Activated naive CD8-positive, alpha-beta T cell treated with anti-CD3 and anti-CD28 coated beads, Interleukin-2, amount 10 ng/mL, durations not matched to agents 7 days and 5 days (primary cell): ENCODE data around the gene BMPER. TPM values are rescaled to one million over a fixed set of nuclear protein-coding genes. Genes with fewer than 3 reads are reported as not detected.
A peak's percentile ranks its signal among the peaks of the same experiment; 100 is the strongest.

ENCODE experiments used
- ATAC-seq: fragments of 150-1000 bp; cut with Tn5 transposase; one replicate; pipeline ENCODE4 v1.10.0; 2021; ENCODE audit warnings: low read depth, moderate library complexity
- POLR2A ChIA-PET: fragments of 350-600 bp; sonication (Branson Sonifier 250); formaldehyde crosslinking; loops from one replicate; lab custom pipeline; 2021; ENCODE audit warnings: antibody characterized with exemption; lab: Charles Lee
- DNase-seq: peaks from one replicate; pipeline ENCODE4 v3.0.0; 2021
- H3K27ac Mint-ChIP-seq: one replicate; pipeline ENCODE4 v1.8.0; 2022; ENCODE audit warnings: mild to moderate bottlenecking, mixed read lengths
- H3K27me3 Mint-ChIP-seq: one replicate; pipeline ENCODE4 v1.8.0; 2022; ENCODE audit warnings: mild to moderate bottlenecking, moderate library complexity, mixed read lengths
- H3K36me3 Mint-ChIP-seq: one replicate; pipeline ENCODE4 v1.8.0; 2021; ENCODE audit warnings: mild to moderate bottlenecking, mixed read lengths
- H3K4me1 Mint-ChIP-seq: one replicate; pipeline ENCODE4 v1.8.0; 2021; ENCODE audit warnings: mixed read lengths
- H3K4me3 Mint-ChIP-seq: one replicate; pipeline ENCODE4 v1.8.0; 2022; ENCODE audit warnings: mild to moderate bottlenecking, moderate library complexity, mixed read lengths
- H3K9me3 Mint-ChIP-seq: one replicate; pipeline ENCODE4 v1.8.0; 2021; ENCODE audit warnings: mixed read lengths
- total RNA-seq, 2 experiments: library from RNA; stranded (reverse); gene quantifications; one replicate each; pipeline ENCODE4 v1.2.3, GENCODE V29; 2021

Gene BMPER
- total RNA-seq, 2 experiments from 2014 or later, result not detected

DNA sequence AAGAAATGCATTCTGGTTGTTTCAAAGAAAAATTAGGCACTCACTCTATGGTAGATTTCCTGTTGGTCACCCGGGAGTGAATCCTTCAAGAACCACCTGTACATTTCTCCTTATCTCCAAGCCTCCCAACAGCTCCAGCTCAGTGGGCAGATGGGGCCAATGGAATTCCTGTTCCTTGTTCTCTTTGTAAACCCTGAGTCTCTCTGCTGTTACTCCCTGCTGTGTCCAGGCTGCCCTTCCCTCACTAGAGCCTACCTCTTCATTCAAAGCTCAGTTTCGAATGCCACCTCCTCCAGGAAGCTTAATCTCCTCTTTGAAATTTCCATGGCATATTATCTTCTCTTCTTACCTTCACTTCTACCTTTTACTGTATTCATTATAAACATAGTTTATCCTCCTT is 3.5 kb upstream of the BMPER start:
- H3K4me1 Mint-ChIP-seq, result peaks cover 3% of the 10 kb centered on the region
- DNase-seq, result no peak
- H3K27me3 Mint-ChIP-seq, result peaks cover 60% of the 10 kb centered on the region
- ATAC-seq, result no peak
- POLR2A ChIA-PET, result no interaction called here
- H3K27ac Mint-ChIP-seq, result no peak overlapping the region
- H3K9me3 Mint-ChIP-seq, result no peaks in the 10 kb centered on the region
- no peaks in the 10 kb centered on the region for H3K36me3 Mint-ChIP-seq
- no peak overlapping the region for H3K4me3 Mint-ChIP-seq

DNA sequence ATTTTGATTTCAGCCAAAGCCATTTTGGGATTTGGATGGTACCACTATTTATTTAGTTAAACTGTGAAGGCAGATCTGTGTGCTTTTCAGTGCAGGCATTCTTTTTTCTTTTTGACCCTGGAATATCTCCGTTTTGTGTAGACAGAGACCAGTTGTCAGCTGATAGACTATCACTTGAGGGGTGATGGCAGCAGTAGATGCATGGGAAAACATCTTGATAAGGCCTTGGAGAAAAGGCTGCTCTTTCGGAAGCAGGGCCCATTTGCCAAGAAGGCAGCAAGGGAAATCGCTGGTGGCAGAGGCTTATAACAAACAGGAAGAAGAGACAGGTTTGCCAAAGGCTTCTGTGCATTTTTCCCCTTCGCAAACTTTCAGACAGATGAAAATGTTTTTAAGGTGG is 2.6 kb upstream of the BMPER start:
- Mint-ChIP-seq H3K4me3 (no peak overlapping the region), H3K9me3 (no peaks in the 10 kb centered on the region), H3K4me1 (peaks cover 3% of the 10 kb centered on the region), H3K27me3 (peaks cover 59% of the 10 kb centered on the region), H3K36me3 (no peaks in the 10 kb centered on the region), H3K27ac (no peak overlapping the region)
- ATAC-seq, result no peak
- no peak for DNase-seq
- POLR2A ChIA-PET, result no interaction called here

DNA sequence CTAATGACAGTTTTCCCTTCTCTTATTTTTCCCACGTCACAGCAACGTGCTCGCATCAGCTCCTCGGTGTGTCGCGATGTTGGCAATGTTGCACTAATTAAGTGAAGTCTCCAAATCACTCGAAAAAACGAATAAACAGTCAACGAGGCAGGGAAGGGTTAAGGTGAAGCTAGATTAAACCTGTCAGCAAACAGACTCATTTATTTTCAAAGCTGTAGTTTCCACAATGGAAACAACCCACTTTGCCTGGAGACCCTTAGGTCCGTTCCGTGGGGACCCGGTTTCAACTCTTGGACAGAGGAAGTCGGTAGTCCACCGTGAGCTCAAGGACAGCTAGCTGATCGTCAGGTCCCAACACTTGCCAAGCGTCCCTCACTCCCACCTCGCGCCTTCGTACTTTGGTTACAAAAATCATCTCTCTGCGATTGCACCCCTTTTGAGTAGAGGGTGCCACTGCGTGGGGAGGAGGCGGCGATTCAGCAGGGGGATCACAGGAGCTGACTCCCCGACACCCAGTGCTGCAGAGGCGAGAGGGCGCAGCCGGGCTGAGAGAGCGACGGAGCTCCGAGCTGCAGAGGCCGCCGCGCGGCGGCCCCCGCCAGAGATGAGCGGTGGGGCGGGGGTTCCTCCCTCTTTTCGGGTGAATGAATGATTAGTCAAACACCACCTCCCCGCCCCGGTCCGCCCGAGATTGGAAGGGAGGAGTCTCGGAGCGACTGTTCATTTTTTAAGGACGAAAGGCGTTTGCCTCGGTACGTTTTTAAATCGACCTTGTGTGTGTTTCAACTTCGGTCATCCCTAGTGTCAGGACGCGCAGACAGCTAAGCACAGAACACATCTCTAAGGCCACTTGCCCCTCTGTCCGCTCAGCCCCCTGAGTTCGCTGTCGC is 1.3 kb upstream of the BMPER start:
- DNase-seq (peak; percentile 39), ATAC-seq (peak; percentile 25)
- peaks cover 3% of the 10 kb centered on the region for H3K4me1 Mint-ChIP-seq
- peaks cover 64% of the 10 kb centered on the region for H3K27me3 Mint-ChIP-seq
- H3K4me3 Mint-ChIP-seq, result peak overlapping the region; percentile 71
- no peaks in the 10 kb centered on the region for H3K36me3 Mint-ChIP-seq
- POLR2A ChIA-PET, result no interaction called here
- H3K9me3 Mint-ChIP-seq, result no peaks in the 10 kb centered on the region
- H3K27ac Mint-ChIP-seq, result no peak overlapping the region

DNA sequence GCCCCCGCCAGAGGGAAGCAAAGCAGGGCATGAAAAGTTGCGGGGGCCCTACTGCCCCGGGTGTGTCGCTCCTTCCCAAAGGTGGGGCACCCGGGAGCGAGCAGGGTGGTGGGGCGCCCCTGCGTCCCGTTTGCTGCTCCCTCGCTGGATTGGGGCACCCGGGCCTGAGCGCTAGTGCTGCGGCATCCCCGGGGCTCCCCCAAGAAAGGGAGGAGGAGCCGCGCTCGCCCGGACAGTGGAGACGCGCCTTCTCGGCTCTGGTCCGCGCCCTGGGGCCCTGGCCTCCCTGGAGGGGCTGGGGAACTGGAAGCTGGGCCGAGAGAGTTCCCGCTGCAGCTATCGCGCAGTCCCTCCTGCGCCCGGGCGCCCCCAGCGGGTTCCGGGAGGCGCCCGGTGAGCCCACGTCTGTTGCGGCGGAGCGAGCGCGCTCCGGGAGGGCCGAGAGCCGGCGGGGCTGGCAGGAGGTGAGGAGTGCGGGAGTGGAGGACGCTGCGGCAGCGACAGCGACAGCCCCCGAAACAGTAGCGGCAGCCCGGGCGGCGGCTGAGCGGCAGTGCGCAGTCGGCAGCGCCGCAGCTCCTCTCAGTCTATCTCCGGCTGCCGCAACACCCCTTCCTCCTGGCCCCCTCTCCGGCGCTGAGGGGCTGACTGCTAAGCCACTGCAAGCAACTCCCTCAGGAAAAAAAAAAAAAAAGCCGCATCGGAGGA is 504 bp upstream of the BMPER start:
- peaks cover 65% of the 10 kb centered on the region for H3K27me3 Mint-ChIP-seq
- no peaks in the 10 kb centered on the region for H3K9me3 Mint-ChIP-seq
- DNase-seq (peak; percentile 44), ATAC-seq (peak; percentile 74)
- H3K27ac Mint-ChIP-seq, result no peak overlapping the region
- no peaks in the 10 kb centered on the region for H3K36me3 Mint-ChIP-seq
- peak overlapping the region; percentile 71 for H3K4me3 Mint-ChIP-seq
- POLR2A ChIA-PET, result no interaction called here
- peaks cover 3% of the 10 kb centered on the region for H3K4me1 Mint-ChIP-seq

DNA sequence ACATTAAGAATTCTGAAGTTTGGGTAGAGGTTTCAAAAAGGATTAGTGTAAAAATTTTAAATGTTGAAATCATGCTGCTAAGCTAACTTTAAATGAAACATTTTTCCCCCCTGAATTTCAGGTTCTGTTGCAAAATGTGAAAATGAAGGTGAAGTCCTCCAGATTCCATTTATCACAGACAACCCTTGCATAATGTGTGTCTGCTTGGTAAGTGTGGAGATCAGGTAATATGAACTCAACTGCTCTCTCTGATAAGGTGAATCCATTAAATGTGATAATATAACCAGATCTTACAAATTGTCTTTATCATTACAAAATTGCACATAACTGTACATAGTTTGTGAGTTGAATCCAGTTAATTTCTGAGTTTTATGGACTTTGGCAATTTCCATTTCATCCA is 1.4 kb downstream of the BMPER start:
- POLR2A ChIA-PET, result no interaction called here
- H3K27ac Mint-ChIP-seq, result no peak overlapping the region
- DNase-seq (no peak), ATAC-seq (no peak)
- no peaks in the 10 kb centered on the region for H3K9me3 Mint-ChIP-seq
- no peaks in the 10 kb centered on the region for H3K36me3 Mint-ChIP-seq
- no peak overlapping the region for H3K4me3 Mint-ChIP-seq
- H3K27me3 Mint-ChIP-seq, result peaks cover 59% of the 10 kb centered on the region
- peaks cover 3% of the 10 kb centered on the region for H3K4me1 Mint-ChIP-seq

DNA sequence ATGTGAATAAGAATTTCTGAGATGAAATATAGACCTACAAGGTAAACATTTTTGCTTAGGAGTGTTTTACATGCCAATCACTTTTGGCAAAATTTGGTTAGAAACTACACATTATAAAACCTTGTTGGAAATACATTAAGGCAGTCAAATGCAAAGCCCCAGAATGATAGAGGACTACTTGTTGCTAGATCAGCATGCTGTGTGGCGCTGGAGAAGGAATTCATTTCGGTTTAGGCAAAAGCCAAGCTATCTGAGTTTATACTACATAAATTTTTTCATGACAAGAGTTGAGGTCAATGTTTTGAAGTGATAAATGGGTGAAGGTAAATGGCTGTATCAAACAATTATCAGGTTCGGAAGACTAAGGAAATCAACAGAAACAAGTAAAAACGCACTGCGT is 2.3 kb downstream of the BMPER start:
- Mint-ChIP-seq H3K4me3 (no peak overlapping the region), H3K27ac (no peak overlapping the region), H3K4me1 (peaks cover 3% of the 10 kb centered on the region), H3K9me3 (no peaks in the 10 kb centered on the region), H3K27me3 (peaks cover 49% of the 10 kb centered on the region), H3K36me3 (no peaks in the 10 kb centered on the region)
- DNase-seq (no peak), ATAC-seq (no peak)
- POLR2A ChIA-PET, result no interaction called here

DNA sequence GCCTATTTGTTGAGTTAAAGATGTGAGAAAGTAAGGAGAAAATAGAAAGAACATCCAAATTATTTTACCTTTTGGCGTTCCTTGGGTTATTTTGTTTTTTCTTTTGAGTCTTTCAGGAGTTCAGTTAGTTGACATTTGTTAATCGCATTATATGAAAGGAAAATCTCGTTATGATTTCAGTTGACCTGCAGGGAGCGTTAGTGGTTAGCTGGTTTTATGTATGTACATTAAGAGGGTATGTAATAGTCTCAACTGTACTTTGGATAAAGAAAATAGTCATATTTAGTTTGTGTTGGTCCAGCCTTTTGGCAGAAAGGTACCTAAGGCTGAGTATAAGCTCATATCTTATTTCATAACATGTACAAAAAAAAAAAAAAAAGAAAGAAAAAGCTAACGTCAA is 4.0 kb downstream of the BMPER start:
- POLR2A ChIA-PET, result no interaction called here

DNA sequence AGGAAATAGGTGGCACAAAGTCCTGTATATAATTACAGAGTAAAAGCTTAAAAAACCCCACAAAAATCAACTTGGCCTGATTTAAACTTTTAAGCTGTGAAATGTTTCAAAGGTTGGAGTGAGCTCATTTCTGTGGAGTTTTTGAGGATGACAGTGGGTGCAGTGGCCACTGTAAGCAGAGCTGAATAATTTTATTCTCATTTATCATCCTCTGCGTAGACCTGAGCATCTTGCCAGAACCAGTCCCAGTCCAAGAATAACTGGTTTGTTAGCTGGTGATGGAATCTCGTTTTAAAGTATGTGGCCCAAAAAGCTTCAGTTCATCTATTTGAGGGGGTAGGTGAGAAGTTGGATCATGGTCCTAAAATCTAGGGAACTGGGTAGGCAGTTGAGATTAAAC is 4.4 kb downstream of the BMPER start:
- no peak overlapping the region for H3K27ac Mint-ChIP-seq
- no peak for ATAC-seq
- DNase-seq, result no peak
- H3K27me3 Mint-ChIP-seq, result peaks cover 33% of the 10 kb centered on the region
- POLR2A ChIA-PET, result no interaction called here
- H3K4me1 Mint-ChIP-seq, result no peaks in the 10 kb centered on the region
- no peak overlapping the region for H3K4me3 Mint-ChIP-seq
- H3K36me3 Mint-ChIP-seq, result no peaks in the 10 kb centered on the region
- no peaks in the 10 kb centered on the region for H3K9me3 Mint-ChIP-seq

More for the DNA sequence above, 4.0 kb downstream of the BMPER start:
- Mint-ChIP-seq H3K27ac (no peak overlapping the region), H3K9me3 (no peaks in the 10 kb centered on the region), H3K4me1 (no peaks in the 10 kb centered on the region), H3K4me3 (no peak overlapping the region), H3K36me3 (no peaks in the 10 kb centered on the region), H3K27me3 (peaks cover 36% of the 10 kb centered on the region)
- ATAC-seq (no peak), DNase-seq (no peak)

DNA sequence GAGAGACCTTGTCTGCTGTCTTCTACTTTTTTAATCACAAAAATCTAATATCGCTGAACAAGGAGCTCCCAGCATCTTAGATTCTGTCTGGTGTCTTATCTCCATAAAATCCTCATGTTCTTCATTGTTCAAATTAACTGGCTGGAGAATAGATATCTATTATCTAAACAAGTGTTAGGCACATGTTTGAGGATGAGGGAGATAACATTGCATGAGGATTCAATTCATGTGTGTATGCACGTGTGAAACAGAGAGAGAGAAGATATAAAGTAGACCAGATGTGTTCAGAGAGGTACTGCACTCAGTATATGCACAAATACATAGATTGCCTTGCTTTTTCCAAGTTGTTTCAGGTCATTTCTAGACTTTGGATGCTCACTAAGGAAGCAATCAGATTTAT is 5.4 kb downstream of the BMPER start:
- no peaks in the 10 kb centered on the region for H3K36me3 Mint-ChIP-seq
- DNase-seq, result no peak
- no peaks in the 10 kb centered on the region for H3K4me1 Mint-ChIP-seq
- POLR2A ChIA-PET, result no interaction called here
- H3K27ac Mint-ChIP-seq, result no peak overlapping the region
- peaks cover 31% of the 10 kb centered on the region for H3K27me3 Mint-ChIP-seq
- no peaks in the 10 kb centered on the region for H3K9me3 Mint-ChIP-seq
- H3K4me3 Mint-ChIP-seq, result no peak overlapping the region
- no peak for ATAC-seq

DNA sequence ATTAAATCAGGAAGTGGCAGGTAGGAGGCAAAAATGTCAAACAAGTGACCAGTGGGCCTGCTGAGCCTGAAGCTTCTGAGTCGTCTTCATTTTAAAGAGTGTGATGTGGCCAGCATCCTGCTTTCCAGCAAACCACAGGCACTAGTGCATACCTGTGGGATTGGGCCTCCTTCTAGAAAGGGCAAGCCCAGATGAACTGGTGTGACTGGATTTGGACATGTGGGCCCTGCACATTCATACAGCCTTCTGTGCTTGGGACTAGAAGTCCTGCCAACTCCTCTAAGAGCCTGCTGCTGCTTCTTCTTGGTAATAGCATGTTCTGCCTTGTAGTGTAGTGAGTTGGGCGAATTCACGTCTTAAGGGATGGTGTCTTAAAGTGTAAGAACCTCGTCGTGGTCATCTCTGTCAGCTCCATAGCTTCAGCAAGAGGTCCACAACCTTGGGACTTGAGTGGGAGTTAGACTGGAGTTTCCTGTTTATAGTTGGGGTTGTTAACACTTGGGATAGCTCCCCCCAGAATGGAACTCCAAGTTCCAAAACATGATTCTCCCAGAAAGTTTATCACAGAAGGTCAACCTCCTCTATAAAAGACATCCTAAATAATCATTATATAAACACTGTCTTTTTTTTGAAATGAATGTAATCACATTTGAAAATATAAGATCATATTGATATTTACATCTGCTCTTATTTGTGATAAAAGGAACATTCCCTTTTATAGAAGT is 11.2 kb downstream of the BMPER start:
- Mint-ChIP-seq H3K4me3 (no peak overlapping the region), H3K27ac (no peak overlapping the region), H3K36me3 (no peaks in the 10 kb centered on the region), H3K27me3 (peaks cover 4% of the 10 kb centered on the region), H3K9me3 (no peaks in the 10 kb centered on the region), H3K4me1 (no peaks in the 10 kb centered on the region)
- DNase-seq (no peak), ATAC-seq (no peak)
- POLR2A ChIA-PET, result no interaction called here

DNA sequence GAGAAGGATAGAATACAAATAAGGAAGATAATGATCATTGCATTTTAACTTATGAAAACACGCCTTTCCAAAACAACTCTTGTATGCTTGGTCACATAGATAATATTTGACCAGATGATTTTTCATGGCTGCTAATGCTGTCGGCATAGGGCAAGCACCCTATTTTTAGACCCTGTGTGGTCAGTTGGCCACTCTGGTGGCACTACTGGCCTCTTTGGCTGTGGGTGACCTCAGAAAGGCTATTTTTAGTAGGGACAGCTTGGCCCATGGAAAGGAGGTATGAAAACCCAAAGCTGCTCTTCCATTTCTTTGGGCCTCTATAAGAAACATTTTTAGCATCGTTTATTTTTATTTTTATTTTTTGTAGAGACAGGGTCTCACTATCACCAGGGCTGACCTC is 12.3 kb downstream of the BMPER start:
- H3K36me3 Mint-ChIP-seq, result no peaks in the 10 kb centered on the region
- no peaks in the 10 kb centered on the region for H3K9me3 Mint-ChIP-seq
- H3K27me3 Mint-ChIP-seq, result peaks cover 4% of the 10 kb centered on the region
- H3K4me3 Mint-ChIP-seq, result no peak overlapping the region
- no peak for DNase-seq
- no peak for ATAC-seq
- POLR2A ChIA-PET, result no interaction called here
- H3K4me1 Mint-ChIP-seq, result no peaks in the 10 kb centered on the region
- no peak overlapping the region for H3K27ac Mint-ChIP-seq

DNA sequence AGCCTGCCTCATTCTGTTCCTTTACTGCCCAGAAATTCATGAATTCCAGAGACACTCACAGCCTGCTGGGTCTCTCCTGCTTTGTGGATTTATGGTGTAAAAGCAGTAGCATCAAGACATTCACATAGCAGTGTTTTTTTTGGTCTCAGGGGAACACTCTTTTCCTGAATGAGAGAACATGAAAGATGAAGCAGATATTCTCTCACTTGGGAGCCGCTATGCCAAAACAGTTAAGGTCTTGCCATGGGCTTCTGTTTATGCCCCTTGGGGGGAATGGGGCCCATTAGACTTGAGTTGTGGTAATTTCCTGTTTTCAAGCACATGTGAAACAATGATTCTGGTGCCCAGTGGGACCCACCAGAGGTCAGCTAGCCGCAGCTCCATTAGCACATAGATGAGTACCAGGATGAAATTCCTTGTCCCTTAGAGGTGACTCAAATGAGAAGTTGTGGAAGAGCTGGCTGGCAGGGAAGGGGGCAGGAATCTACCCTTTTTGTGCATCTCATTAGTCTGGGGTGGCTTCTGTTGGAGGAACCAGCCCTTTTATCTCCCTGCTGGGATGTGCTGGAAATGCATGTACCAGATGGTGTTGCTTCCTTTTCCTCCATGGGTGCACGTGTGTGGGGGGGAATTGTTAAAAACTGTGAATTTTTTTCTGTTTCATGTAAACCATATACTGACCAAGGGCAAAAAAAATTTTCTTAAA is 13.3 kb downstream of the BMPER start:
- Mint-ChIP-seq H3K4me1 (no peaks in the 10 kb centered on the region), H3K4me3 (no peak overlapping the region), H3K27me3 (peaks cover 4% of the 10 kb centered on the region), H3K27ac (no peak overlapping the region), H3K9me3 (no peaks in the 10 kb centered on the region), H3K36me3 (no peaks in the 10 kb centered on the region)
- ATAC-seq (no peak), DNase-seq (no peak)
- POLR2A ChIA-PET, result no interaction called here

DNA sequence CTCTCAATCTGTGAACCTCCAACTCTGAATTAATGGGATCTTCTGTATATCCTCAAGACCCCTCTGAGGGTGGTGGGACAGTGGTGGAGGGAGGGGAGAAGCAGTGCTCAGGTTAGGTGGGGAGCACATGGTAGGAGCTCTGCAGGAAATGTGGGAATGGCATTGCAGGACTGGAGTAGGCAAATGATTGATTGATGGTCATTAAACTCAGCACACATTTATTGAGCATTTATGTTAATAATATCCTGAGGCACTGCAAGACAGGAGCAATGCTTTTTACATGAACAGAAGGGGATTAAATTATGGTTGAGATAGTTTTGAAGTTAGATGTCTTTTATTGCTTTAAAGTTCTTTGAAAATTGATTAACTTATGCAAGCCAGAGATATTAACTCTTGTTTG is 14.1 kb downstream of the BMPER start:
- Mint-ChIP-seq H3K4me1 (no peaks in the 10 kb centered on the region), H3K36me3 (no peaks in the 10 kb centered on the region), H3K9me3 (no peaks in the 10 kb centered on the region), H3K27ac (no peak overlapping the region), H3K27me3 (peaks cover 4% of the 10 kb centered on the region), H3K4me3 (no peak overlapping the region)
- ATAC-seq, result no peak
- POLR2A ChIA-PET, result no interaction called here
- DNase-seq, result no peak
